Prostate gland (tissue), 2 donors: ENCODE data around the gene ACBD3. TPM values are rescaled to one million over a fixed set of nuclear protein-coding genes. Genes with fewer than 3 reads are reported as not detected.
"Not testable (repeated sequence)": the region's sequence is repeated elsewhere in the genome, so short reads cannot be mapped to it uniquely, and the experiment has no call there.

Experiments used
- DNase-seq: peaks from one replicate; pipeline ENCODE4 v3.0.0-alpha.2; 2019; ENCODE audit warnings: low spot score
- H3K27ac ChIP-seq, 2 donors: fragments of 200-600 bp; sonication (generic); 2 replicates each; pipeline ENCODE4 v1.5.1; 2017 to 2019
- H3K27me3 ChIP-seq: fragments of 200-600 bp; sonication (generic); replicated peaks from 2 replicates; pipeline ENCODE4 v1.5.1; 2019; ENCODE audit not compliant: insufficient read depth
- H3K36me3 ChIP-seq, 2 donors: fragments of 200-600 bp; sonication (generic); 1 replicate in 1 of 2; 2 replicates in 1 of 2; pipeline versions ENCODE4 v1.5.1 to v1.8.1; 2017 to 2019
- H3K4me1 ChIP-seq: fragments of 200-600 bp; sonication (generic); replicated peaks from 2 replicates; pipeline ENCODE4 v1.5.1; 2019
- H3K4me3 ChIP-seq, 2 donors: fragments of 200-600 bp; sonication (generic); 2 replicates each; pipeline ENCODE4 v1.5.1; 2017 to 2019
- H3K9me3 ChIP-seq: fragments of 200-600 bp; sonication (generic); 2 replicates; pipeline ENCODE4 v1.5.1; 2017
- CTCF ChIP-seq, 4 experiments: fragments of 200-600 bp in 2 of 4; fragments of 450-650 bp in 2 of 4; sonication (generic) in 2 of 4; IDR thresholded peaks; 1 replicate in 3 of 4; 2 replicates in 1 of 4; pipeline ENCODE4 v1.5.1; 2016 to 2019; ENCODE audit warnings: antibody characterized with exemption in 4 of 4, mild to moderate bottlenecking in 2 of 4, moderate library complexity in 2 of 4
- POLR2A ChIP-seq: fragments of 450-650 bp; IDR thresholded peaks from one replicate; pipeline ENCODE4 v1.6.1; 2016; ENCODE audit warnings: antibody characterized with exemption, mild to moderate bottlenecking
- POLR2AphosphoS5 ChIP-seq: sonication (generic); formaldehyde crosslinking; IDR thresholded peaks from one replicate; pipeline ENCODE4 v1.6.1; 2017; ENCODE audit warnings: antibody characterized with exemption
- WGBS: methylation state at CpG from one replicate; pipeline ENCODE4 v1.1.5; 2018; 5-methylcytosine and 5-hydroxymethylcytosine counted together
- intact Hi-C: fragments of 100-400 bp; cut with DNase I; formaldehyde crosslinking; loops from one replicate; pipeline ENCODE4 v1.14.2; 2022
- total RNA-seq, 2 donors: library from RNA; depleted of rRNA; stranded (reverse); fragments of >200 nt; gene quantifications; one replicate each; pipeline ENCODE4 v1.1.0, GENCODE V29; 2016

The ACBD3 gene
- total RNA-seq, 2 donors from 2014 or later: 42.0 to 46.7 TPM

GRCh38 chr1:226203240-226203639 is 16.7 kb upstream of the ACBD3 start:
- TF ChIP-seq CTCF (IDR thresholded peaks at IDR 0.05) (no peak), POLR2A (no peak), POLR2AphosphoS5 (no peak)
- Histone ChIP-seq H3K9me3 (no peaks in the 10 kb centered on the region), H3K4me3 (no peak overlapping the region), H3K27me3 (no peaks in the 10 kb centered on the region), H3K4me1 (no peaks in the 10 kb centered on the region), H3K36me3 (no peaks in the 10 kb centered on the region), H3K27ac (no peak overlapping the region)
- WGBS: 84% methylated on average over 1 of the region's 1 CpG
- DNase-seq: no peak
- intact Hi-C loops: no loop called here

- DNase-seq, H3K36me3 ChIP-seq, H3K27ac ChIP-seq, H3K4me1 ChIP-seq, H3K4me3 ChIP-seq, H3K9me3 ChIP-seq, intact Hi-C loops, H3K27me3 ChIP-seq: not testable (repeated sequence)
- WGBS: 80% methylated on average over 6 of the region's 6 CpGs
These were observed 16.1 kb upstream of the ACBD3 start for GRCh38 chr1:226202666-226203065.

DNA sequence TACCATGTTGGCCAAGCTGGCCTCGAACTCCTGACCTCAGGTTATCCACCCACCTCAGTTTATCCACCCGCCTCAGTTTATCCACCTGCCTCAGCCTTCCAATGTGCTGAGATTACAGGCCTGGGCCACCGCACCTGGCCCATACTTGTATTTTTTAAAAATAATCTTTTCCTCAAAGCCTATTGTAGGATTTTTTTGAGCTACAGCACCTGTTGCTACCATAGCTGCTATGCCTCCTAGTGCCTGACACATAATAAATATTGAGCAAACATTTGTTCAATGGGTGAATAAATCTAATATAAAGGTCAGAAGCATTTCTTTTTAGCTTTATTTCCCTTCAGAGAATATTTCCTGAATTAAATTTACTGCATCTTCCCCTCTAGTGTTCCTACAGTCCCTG is 15.7 kb upstream of the ACBD3 start:
- H3K4me1 ChIP-seq: no peaks in the 10 kb centered on the region
- no peak overlapping the region for H3K27ac ChIP-seq
- H3K36me3 ChIP-seq: no peaks in the 10 kb centered on the region
- DNase-seq: no peak
- intact Hi-C loops: no loop called here
- no peak overlapping the region for H3K4me3 ChIP-seq
- TF ChIP-seq CTCF (IDR thresholded peaks at IDR 0.05) (no peak), POLR2A (no peak), POLR2AphosphoS5 (no peak)
- H3K9me3 ChIP-seq: no peaks in the 10 kb centered on the region
- no peaks in the 10 kb centered on the region for H3K27me3 ChIP-seq
- 87% methylated on average over 3 of the region's 3 CpGs for WGBS

GRCh38 chr1:226201029-226201593 is 14.6 kb upstream of the ACBD3 start:
- Histone ChIP-seq H3K27me3 (no peaks in the 10 kb centered on the region), H3K4me1 (no peaks in the 10 kb centered on the region), H3K9me3 (no peaks in the 10 kb centered on the region), H3K27ac (no peak overlapping the region), H3K36me3 (no peaks in the 10 kb centered on the region), H3K4me3 (no peak overlapping the region)
- WGBS: 67% methylated on average over 5 of the region's 5 CpGs
- intact Hi-C loops: no loop called here
- no peak for TF ChIP-seq POLR2A
- no peak for TF ChIP-seq POLR2AphosphoS5
- peak in 1 of 4 experiments; percentile 6 for TF ChIP-seq CTCF (IDR thresholded peaks at IDR 0.05)
- no peak for DNase-seq

- Histone ChIP-seq H3K27me3 (no peaks in the 10 kb centered on the region), H3K4me1 (no peaks in the 10 kb centered on the region), H3K27ac (no peak overlapping the region), H3K4me3 (no peak overlapping the region), H3K36me3 (no peaks in the 10 kb centered on the region), H3K9me3 (no peaks in the 10 kb centered on the region)
- intact Hi-C loops: loop anchor here (2.0 kb wide), 1 partner anchor 75 kb away; no protein-coding TSS in a partner anchor
- no peak for DNase-seq
- WGBS: 66% methylated on average over 2 of the region's 2 CpGs
- TF ChIP-seq POLR2A (no peak), POLR2AphosphoS5 (no peak), CTCF (IDR thresholded peaks at IDR 0.05) (no peak)
These were observed 13.4 kb upstream of the ACBD3 start for GRCh38 chr1:226199971-226200370.
